Loucy (cell line): ENCODE data around the gene PCSK4.

ENCODE experiments used
- H2AFZ ChIP-seq: fragments of 200-600 bp; sonication (generic); 2 replicates; pipeline ENCODE4 v1.6.0; 2016; ENCODE audit warnings: antibody characterized with exemption, mild to moderate bottlenecking, low read length, moderate library complexity
- H3F3A ChIP-seq: fragments of 200-600 bp; 2 replicates; pipeline ENCODE4 v1.6.0; 2016; ENCODE audit warnings: antibody characterized with exemption, low read depth, mild to moderate bottlenecking
- H3K27me3 ChIP-seq: fragments of 200-600 bp; sonication (generic); 2 replicates; pipeline ENCODE4 v1.6.1; 2014; ENCODE audit warnings: low read length, mild to moderate bottlenecking; ENCODE audit not compliant: insufficient read depth, poor library complexity, severe bottlenecking
- H3K36me3 ChIP-seq: fragments of 200-600 bp; sonication (generic); 2 replicates; pipeline ENCODE4 v1.6.1; 2016; ENCODE audit warnings: low read length; ENCODE audit not compliant: insufficient read depth
- H3K4me1 ChIP-seq: fragments of 200-600 bp; sonication (generic); 2 replicates; pipeline ENCODE4 v1.5.1; 2014; ENCODE audit warnings: low read length, mild to moderate bottlenecking; ENCODE audit not compliant: insufficient read depth, poor library complexity, severe bottlenecking
- H3K4me2 ChIP-seq: fragments of 200-600 bp; sonication (generic); 2 replicates; pipeline ENCODE4 v1.6.0; 2014; ENCODE audit warnings: antibody characterized with exemption, low read length, low read depth, mild to moderate bottlenecking; ENCODE audit not compliant: poor library complexity, severe bottlenecking
- H3K4me3 ChIP-seq: fragments of 200-600 bp; sonication (generic); 2 replicates; pipeline ENCODE4 v1.5.1; 2014; ENCODE audit warnings: low read length, mild to moderate bottlenecking, mixed read lengths; ENCODE audit not compliant: poor library complexity, severe bottlenecking
- H3K79me2 ChIP-seq: fragments of 200-600 bp; sonication (generic); 2 replicates; pipeline ENCODE4 v1.6.1; 2014; ENCODE audit warnings: low read length; ENCODE audit not compliant: insufficient read depth
- H3K9ac ChIP-seq: fragments of 200-600 bp; sonication (generic); 2 replicates; pipeline ENCODE4 v1.6.0; 2014; ENCODE audit warnings: mild to moderate bottlenecking, low read depth, low read length, moderate library complexity; ENCODE audit not compliant: poor library complexity, severe bottlenecking
- H3K9me2 ChIP-seq: fragments of 200-600 bp; sonication (generic); replicated peaks from 2 replicates; pipeline ENCODE4 v1.6.1; 2016; ENCODE audit warnings: low read depth, low read length, mixed read lengths
- H3K9me3 ChIP-seq: fragments of 200-600 bp; sonication (generic); 2 replicates; pipeline ENCODE4 v1.6.1; 2014; ENCODE audit warnings: mild to moderate bottlenecking, antibody characterized with exemption, low read length, low read depth; ENCODE audit not compliant: insufficient read depth
- H4K20me1 ChIP-seq: fragments of 200-600 bp; sonication (generic); 2 replicates; pipeline ENCODE4 v1.6.0; 2014; ENCODE audit warnings: antibody characterized with exemption, low read length, mild to moderate bottlenecking; ENCODE audit not compliant: insufficient read depth, poor library complexity, severe bottlenecking
- EZH2phosphoT487 ChIP-seq: fragments of 200-600 bp; IDR thresholded peaks from 2 replicates; pipeline ENCODE4 v1.6.1; 2018; ENCODE audit warnings: antibody characterized with exemption, mild to moderate bottlenecking, moderate library complexity, borderline replicate concordance
- TF ChIP-seq, protein P1 (sequence below): fragments of 200-600 bp; sonication (generic); conservative IDR thresholded peaks from 2 replicates; pipeline ENCODE4 v1.5.1; 2014; ENCODE audit warnings: mild to moderate bottlenecking, antibody characterized with exemption, low read length

PCSK4 gene

DNA sequence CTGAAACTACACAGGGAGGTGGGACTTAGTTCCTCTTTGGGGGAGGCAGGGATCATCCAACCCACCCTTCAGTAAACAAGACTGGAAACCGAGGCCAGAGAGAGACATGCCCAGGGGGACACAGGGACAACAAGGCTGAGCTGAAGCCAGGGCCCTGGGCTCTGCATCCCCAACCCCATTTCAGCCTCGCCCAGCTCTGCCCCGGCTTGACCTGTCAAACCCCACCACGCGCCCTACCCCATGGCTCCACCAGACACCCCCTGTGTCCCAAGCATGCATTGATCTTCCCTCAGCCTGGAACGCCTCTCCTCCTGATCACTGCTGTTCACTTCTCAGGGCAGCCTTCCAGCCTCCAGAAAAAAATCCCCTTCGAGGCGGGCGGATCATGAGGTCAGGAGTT, 42.2 kb downstream of the PCSK4 start:
- H3K36me3 ChIP-seq, result no peaks in the 10 kb centered on the region
- TF ChIP-seq EZH2phosphoT487, result no peak
- TF ChIP-seq, protein P1, sequence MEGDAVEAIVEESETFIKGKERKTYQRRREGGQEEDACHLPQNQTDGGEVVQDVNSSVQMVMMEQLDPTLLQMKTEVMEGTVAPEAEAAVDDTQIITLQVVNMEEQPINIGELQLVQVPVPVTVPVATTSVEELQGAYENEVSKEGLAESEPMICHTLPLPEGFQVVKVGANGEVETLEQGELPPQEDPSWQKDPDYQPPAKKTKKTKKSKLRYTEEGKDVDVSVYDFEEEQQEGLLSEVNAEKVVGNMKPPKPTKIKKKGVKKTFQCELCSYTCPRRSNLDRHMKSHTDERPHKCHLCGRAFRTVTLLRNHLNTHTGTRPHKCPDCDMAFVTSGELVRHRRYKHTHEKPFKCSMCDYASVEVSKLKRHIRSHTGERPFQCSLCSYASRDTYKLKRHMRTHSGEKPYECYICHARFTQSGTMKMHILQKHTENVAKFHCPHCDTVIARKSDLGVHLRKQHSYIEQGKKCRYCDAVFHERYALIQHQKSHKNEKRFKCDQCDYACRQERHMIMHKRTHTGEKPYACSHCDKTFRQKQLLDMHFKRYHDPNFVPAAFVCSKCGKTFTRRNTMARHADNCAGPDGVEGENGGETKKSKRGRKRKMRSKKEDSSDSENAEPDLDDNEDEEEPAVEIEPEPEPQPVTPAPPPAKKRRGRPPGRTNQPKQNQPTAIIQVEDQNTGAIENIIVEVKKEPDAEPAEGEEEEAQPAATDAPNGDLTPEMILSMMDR, result no peak
- peaks cover 11% of the 10 kb centered on the region for H3K4me1 ChIP-seq
- no peak overlapping the region for H3K4me3 ChIP-seq
- no peak overlapping the region for H3K9ac ChIP-seq
- no peaks in the 10 kb centered on the region for H3K9me2 ChIP-seq
- peaks cover 2% of the 10 kb centered on the region; the same call in 1 of the 2 replicates for H3F3A ChIP-seq
- no peak overlapping the region for H2AFZ ChIP-seq
- peaks cover 7% of the 10 kb centered on the region for H4K20me1 ChIP-seq
- no peaks in the 10 kb centered on the region for H3K27me3 ChIP-seq
- no peaks in the 10 kb centered on the region for H3K79me2 ChIP-seq
- H3K4me2 ChIP-seq, result no peak overlapping the region
- H3K9me3 ChIP-seq, result no peaks in the 10 kb centered on the region

GRCh38 chr19:1447504-1447903, 42.6 kb downstream of the PCSK4 start:
- H3K4me3 ChIP-seq, result no peak overlapping the region
- H4K20me1 ChIP-seq, result peaks cover 8% of the 10 kb centered on the region
- H2AFZ ChIP-seq, result no peak overlapping the region
- no peak overlapping the region for H3K4me2 ChIP-seq
- H3K36me3 ChIP-seq, result peaks cover 4% of the 10 kb centered on the region; the same call in 1 of the 2 replicates
- H3K9ac ChIP-seq, result no peak overlapping the region
- peaks cover 11% of the 10 kb centered on the region for H3K4me1 ChIP-seq
- H3F3A ChIP-seq, result peaks cover 2% of the 10 kb centered on the region; the same call in 1 of the 2 replicates
- no peaks in the 10 kb centered on the region for H3K9me3 ChIP-seq
- TF ChIP-seq EZH2phosphoT487, result no peak
- TF ChIP-seq, protein P1, result no peak
- no peaks in the 10 kb centered on the region for H3K9me2 ChIP-seq
- no peaks in the 10 kb centered on the region for H3K27me3 ChIP-seq
- H3K79me2 ChIP-seq, result peaks cover 3% of the 10 kb centered on the region; the same call in 1 of the 2 replicates

DNA sequence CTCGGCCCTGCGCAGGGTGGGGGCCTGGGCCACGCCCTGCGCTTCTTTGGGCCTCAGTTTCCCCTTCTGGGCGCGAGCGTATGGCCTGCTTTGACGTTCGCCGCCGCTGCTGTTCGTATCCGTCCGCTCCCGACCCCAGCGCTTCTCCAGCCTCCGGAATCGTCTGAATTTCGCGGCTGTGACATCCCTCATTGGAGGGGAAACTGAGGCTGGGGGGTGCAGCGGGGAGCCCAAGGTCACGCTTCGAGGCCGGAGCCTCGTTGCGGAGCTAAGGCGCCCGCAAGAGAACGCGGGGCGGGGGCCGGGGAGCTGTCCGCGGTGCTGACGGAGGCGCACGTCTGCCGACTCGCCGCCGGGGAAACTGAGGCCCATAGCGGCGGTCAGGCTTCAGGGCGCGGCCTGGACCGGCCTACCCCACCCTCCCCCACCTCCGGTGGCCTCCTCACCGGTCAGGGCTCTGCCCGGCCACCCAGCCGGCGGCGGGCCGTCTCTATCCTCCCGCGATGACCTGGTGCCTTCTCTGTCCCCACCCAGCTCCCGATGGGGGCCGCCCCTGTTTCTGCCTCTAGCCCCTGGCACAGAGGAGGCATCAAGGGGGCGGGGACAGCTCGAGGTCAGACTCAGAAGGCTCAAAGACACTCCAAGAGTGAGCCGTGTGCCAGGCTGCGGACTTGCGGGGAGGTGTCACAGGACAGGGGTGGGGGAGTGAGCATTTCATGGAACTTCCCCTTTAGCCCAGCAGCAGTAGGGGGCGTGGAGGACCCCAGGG, 43.3 kb downstream of the PCSK4 start:
- Histone ChIP-seq H3K9me2 (no peaks in the 10 kb centered on the region), H4K20me1 (peaks cover 14% of the 10 kb centered on the region), H3K4me2 (no peak overlapping the region), H3K9me3 (no peaks in the 10 kb centered on the region), H3K9ac (no peak overlapping the region), H3K27me3 (no peaks in the 10 kb centered on the region), H3K4me3 (no peak overlapping the region), H3K79me2 (peaks cover 9% of the 10 kb centered on the region), H2AFZ (no peak overlapping the region), H3K4me1 (peaks cover 11% of the 10 kb centered on the region), H3K36me3 (peaks cover 8% of the 10 kb centered on the region; the same call in 1 of the 2 replicates), H3F3A (peaks cover 2% of the 10 kb centered on the region; the same call in 1 of the 2 replicates)
- TF ChIP-seq, protein P1, result no peak
- no peak for TF ChIP-seq EZH2phosphoT487
